GDM1 (cell line): ENCODE measurements around the gene HP1BP3.
A peak's percentile ranks its signal among the peaks of the same experiment; 100 is the strongest.
"Not testable (repeated sequence)": the region's sequence is repeated elsewhere in the genome, so short reads cannot be mapped to it uniquely, and the experiment has no call there.

Experiments
- DNase-seq: peaks from one replicate; lab custom pipeline; 2025; lab: John Stamatoyannopoulos, UW

Gene HP1BP3

GRCh38 chr1:20726932-20727745 lies 60.0 kb downstream of the HP1BP3 start:
- DNase-seq: no peak

DNA sequence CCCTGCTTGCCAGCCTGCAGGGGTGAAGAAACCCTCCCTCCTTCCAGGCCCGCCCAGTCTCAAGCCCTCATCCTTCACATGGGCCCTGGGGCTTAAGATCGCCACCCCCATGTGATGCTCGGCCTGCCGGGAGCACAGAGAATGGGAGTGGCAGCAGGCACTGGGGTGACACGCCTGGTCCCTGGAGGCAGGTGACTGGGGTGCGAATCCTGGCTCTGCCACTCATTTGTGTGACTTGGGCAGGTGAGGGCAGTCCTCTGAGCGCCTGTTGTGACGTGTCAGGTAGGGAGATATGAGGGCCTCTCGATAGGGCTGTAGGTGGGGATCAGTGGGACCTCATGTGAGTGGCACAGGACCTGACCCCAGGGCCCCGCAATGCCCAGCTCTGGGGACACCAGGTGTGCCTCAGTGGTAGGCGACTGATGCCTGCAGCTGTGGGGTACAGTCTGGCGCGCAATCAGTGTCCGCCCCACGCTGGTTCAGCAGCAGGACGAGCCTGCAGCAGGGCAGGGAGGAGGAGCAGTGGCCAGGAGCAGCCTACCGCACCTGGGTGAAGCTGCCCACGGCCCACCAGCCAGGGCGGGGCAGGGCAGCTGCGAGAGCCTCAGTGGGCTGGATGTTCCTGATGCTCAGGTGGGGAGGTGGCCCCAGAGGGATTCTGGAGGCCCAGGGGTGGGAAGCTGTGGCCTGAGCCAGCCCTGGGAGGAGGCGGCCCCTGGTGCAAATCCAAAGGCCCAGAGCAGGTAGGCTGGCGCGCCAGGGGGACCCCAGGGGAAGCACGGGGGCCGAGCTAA lies 60.8 kb downstream of the HP1BP3 start:
- no peak for DNase-seq

- no peak for DNase-seq
Observed at GRCh38 chr1:20725189-20726117, 61.7 kb downstream of the HP1BP3 start.

GRCh38 chr1:20724364-20725188 lies 62.5 kb downstream of the HP1BP3 start:
- DNase-seq: no peak

- DNase-seq: no peak
Observed at GRCh38 chr1:20723537-20724363, 63.4 kb downstream of the HP1BP3 start.

DNA sequence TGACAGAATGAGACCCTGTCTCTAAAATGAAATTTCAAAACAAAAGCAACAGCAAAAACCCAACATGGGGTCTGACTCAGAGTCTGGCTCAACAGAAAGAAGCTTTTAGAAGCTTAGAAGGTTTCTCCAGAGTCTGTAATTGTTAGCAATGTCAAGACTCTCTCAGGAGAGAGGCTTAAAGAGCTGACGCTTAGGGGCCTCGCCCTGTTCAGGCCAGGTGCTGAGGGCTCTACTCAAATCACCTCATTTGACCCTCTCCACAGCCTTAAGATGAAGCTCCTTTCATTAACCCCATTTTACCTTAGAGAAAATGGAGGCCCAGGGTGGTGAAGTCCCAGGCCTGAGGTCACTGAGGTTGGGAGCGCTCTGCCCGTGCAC lies 64.0 kb downstream of the HP1BP3 start:
- DNase-seq: no peak

DNA sequence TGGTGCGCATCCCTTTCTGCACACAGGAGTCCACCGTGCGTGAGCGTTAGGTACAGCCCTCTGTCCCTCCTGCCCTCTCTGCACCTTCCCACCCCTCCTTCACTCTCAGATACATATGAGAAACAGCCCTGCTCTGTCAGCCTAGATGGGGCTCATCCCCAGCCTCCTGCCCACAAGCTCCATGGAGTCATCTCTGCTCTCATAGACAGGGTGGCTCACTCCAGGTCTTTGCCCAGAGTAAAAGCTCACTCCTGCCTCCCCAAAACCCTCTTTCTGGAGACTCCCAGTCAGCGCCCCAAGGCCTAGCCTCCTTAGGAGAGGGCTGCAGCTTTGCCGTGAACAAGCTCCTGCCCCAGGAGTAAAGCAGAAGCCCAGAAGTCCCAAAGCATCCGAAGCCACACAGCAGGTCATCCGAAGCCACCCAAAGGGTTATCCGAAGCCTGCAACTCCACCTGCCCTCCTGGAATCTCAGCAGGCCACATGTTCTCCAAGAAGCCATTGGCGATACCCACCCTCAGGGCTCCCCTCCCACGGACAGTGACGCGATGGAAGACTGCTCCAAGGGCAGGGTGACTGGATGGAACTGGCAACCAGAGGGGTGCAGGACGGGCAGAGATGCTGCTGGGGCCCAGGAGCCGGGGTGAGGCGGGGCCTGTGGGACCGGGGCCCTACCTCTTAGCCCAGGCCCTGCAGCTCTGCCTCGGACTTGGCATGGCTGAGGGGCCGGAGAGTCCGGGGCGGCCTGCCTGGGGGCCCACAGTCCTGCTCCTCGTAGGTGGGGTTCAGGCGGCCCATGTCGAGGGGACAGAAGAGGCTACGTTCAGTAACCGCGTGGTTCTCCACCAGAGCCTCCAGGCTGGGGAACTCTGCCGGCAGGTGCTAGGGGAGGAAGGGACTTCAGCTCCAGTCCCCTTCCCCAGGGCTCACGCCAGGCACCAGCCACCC lies 65.7 kb downstream of the HP1BP3 start:
- no peak for DNase-seq

DNA sequence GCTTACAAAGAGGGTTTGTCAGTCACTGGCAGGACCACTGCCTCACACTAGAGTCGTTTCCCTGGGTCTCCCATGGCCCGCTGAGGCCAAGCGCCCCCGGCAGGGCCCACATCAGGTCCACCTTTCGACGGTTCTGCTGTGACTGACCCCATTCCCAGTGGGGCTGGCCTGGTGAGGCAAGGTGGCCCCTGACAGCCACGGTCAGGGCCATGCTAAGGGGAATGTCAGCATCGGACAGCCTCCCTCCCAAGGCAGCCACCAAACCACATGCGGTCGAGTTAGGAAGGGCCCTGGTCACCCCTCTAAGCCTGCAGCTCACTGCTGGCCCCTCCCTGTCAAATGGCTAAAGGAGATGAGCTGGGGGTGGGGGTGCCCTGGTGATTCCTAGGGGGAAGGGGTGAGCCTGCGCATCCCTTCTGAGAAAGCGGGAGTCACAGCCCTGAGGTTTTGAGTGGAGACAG lies 66.4 kb downstream of the HP1BP3 start:
- DNase-seq: no peak

DNA sequence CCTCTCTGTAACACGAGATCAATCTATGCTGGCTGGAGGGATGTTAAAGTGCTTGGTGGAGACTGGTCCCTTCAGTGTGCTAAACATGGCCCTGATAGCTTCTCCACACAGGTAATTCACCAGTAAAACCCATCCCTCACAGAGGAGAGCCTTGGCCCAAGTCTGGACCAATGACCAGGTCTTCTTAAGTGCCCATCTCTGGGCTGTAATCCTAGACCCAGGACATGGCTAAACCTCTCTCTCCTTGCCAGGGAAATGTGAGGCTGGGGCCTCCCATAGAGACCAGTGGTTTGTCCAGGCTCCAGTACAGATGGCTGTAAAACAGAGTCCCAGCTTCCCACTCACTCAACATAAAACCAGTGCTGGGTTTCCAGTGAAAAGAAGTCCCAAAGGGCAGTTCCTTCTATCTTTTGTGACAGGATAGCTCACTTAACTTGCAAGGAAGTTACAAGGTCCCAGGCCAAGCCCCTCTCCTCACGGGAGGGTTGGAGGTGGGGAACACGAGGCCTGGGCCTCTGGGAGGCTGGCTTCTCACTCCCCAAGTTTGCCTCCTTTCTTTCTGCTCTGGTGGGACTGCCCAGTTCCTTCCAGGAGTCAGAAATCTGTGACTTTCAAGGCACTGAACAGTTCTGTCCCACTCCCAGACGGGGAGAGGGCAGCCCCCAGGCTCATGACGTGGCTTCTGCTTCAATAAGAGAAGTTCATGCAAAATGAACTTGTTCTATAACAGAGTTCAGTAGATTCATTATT lies 67.1 kb downstream of the HP1BP3 start:
- no peak for DNase-seq

DNA sequence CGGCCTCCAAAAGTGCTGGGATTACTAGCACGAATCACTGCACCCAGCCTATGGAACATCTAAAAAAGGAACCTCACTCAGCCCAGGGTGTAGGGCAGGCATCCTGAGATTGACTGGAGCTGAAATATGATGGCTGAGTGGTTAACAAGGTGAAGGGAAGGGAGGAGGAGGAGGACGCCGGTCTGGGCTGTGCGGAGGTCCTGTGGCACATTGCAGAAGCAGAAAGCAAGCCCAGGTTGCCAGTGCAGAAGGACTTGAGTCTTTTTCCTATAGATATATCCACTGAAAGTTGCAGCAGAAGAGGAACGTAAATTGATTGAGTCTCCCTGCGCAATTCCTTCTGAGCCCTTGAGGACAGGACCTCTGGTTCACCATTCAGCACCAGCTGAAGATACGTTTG lies 67.8 kb downstream of the HP1BP3 start:
- DNase-seq: no peak

GRCh38 chr1:20718343-20718882 lies 68.7 kb downstream of the HP1BP3 start:
- DNase-seq: not testable (repeated sequence)

GRCh38 chr1:20717452-20718342 lies 69.4 kb downstream of the HP1BP3 start, which contains the start of gene KIF17:
Gene KIF17, minus strand, starts transcription at chr1:20718007. Its CDS starts 301 bp downstream, at chr1:20717706.
- DNase-seq: peak; percentile 29

DNA sequence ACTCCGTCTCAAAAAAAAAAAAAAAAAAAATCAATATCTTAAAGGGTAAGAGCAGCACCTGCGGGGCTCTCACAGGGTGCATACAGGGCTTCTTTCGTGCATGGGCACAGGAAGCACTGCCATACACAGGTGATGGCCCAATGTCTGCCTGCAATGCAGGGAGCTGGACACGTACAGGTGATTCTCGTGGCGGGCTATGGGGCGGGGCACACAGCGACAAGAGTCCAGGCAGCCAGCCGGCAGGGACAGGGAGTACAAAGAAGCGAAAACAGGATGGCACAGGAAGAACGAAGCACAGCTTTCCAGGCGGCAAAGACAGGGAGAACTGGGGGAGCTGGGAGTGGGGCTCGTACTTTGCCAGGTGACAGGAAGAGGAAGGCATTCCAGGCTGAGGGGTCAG lies 70.9 kb downstream of the HP1BP3 start:
- DNase-seq: no peak

- no peak for DNase-seq
Observed at GRCh38 chr1:20715406-20715805, 71.7 kb downstream of the HP1BP3 start.

DNA sequence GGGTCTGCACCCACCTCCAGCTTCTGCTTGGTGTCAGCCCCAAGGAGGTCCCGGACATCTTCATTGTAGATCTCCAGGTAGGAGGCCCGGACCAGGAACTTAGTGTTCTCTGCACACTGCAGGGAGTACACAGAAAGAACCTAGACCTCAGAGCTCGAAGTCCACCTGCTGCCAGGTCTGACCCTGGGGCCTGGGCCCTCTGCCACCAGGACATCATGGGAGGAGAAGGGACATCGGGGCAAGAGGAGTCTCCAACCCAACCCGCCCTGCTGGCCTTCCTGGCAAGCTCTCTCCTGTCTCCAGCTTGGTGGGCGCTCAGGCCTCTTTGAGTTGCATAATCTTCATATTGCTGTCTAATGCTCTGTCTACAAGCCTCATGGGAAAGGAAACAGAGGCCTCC lies 73.7 kb downstream of the HP1BP3 start:
- no peak for DNase-seq

DNA sequence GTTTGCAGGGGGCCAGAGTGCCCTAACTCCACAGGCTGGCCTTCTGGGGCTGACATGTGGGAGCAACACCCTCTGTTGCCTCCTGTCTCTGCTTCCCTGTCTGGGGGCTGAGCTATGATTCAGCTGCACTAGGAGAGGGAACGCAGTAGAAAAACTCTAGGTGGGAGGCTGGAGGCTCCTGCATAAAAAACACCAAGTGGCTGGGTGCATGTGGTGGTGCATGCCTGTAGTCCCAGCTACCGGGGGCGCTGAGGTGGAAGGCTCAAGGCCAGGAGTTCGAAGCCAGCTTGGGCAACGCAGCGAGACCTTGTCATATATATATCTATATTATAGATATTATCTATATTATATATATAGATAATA lies 74.9 kb downstream of the HP1BP3 start:
- DNase-seq: no peak
